ENCODE data around the gene HABP2.

HABP2 gene

GRCh38 chr10:113516061-113516460, 36.8 kb upstream of the HABP2 start:
- no peak for DNase-seq (ENCODE audit: insufficient read length, low spot score)
- FAIRE-seq = no peak
- TF ChIP-seq, protein P1, sequence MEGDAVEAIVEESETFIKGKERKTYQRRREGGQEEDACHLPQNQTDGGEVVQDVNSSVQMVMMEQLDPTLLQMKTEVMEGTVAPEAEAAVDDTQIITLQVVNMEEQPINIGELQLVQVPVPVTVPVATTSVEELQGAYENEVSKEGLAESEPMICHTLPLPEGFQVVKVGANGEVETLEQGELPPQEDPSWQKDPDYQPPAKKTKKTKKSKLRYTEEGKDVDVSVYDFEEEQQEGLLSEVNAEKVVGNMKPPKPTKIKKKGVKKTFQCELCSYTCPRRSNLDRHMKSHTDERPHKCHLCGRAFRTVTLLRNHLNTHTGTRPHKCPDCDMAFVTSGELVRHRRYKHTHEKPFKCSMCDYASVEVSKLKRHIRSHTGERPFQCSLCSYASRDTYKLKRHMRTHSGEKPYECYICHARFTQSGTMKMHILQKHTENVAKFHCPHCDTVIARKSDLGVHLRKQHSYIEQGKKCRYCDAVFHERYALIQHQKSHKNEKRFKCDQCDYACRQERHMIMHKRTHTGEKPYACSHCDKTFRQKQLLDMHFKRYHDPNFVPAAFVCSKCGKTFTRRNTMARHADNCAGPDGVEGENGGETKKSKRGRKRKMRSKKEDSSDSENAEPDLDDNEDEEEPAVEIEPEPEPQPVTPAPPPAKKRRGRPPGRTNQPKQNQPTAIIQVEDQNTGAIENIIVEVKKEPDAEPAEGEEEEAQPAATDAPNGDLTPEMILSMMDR (IDR thresholded peaks at IDR 0.05; ENCODE audit: insufficient read depth, missing control alignments) = no peak

GRCh38 chr10:113517165-113517900, 35.5 kb upstream of the HABP2 start:
- TF ChIP-seq, protein P1 (IDR thresholded peaks at IDR 0.05; ENCODE audit: insufficient read depth, missing control alignments) = no peak
- FAIRE-seq = no peak

GRCh38 chr10:113517901-113518260, 35.0 kb upstream of the HABP2 start:
- TF ChIP-seq, protein P1 (IDR thresholded peaks at IDR 0.05; ENCODE audit: insufficient read depth, missing control alignments) = no peak
- DNase-seq (ENCODE audit: insufficient read length, low spot score) (no peak), FAIRE-seq (no peak)

More at GRCh38 chr10:113517165-113517900, 35.5 kb upstream of the HABP2 start:
- DNase-seq (ENCODE audit: insufficient read length, low spot score) = no peak

GRCh38 chr10:113518415-113518814, 34.4 kb upstream of the HABP2 start:
- TF ChIP-seq, protein P1 (IDR thresholded peaks at IDR 0.05; ENCODE audit: insufficient read depth, missing control alignments) = no peak
- no peak for DNase-seq (ENCODE audit: insufficient read length, low spot score)
- FAIRE-seq = no peak

DNA sequence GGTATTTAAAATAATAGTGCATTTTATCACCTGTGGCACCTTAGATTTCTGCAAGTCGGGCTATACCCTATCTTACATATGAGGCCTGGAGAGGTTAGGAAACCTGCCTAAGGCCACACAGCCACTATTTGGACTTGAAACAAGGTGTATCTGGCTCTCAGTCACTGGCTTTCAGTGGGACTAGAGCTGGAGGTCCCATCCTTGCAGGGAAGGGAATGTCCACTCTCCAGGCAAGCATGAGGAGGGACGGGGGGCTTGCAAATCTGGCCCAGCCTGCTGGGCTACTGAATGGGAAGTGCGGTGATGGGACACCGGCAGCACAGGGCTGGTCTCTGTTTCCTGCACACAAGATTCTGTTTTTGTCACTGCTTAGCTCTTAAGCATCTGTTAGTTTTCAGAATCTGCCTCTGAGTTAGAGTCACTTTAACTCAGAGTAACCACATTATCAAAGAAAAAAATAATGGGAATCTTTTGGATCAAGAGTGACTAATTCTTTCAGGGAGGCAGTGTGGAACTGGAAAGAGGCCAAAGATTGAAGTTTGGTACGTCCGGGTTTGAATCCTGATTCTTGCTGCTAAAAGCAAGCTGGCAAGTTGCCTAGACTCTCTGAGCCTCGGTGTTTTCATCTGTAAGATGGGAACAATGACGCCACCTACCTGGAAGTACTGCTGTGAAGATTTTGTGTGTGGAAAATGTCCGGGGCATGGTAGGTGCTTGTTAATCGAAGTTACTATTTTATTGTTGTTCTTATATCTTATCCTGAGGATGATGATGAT, 33.8 kb upstream of the HABP2 start:
- FAIRE-seq (no peak), DNase-seq (ENCODE audit: insufficient read length, low spot score) (no peak)
- TF ChIP-seq, protein P1 (IDR thresholded peaks at IDR 0.05; ENCODE audit: insufficient read depth, missing control alignments) = no peak

DNA sequence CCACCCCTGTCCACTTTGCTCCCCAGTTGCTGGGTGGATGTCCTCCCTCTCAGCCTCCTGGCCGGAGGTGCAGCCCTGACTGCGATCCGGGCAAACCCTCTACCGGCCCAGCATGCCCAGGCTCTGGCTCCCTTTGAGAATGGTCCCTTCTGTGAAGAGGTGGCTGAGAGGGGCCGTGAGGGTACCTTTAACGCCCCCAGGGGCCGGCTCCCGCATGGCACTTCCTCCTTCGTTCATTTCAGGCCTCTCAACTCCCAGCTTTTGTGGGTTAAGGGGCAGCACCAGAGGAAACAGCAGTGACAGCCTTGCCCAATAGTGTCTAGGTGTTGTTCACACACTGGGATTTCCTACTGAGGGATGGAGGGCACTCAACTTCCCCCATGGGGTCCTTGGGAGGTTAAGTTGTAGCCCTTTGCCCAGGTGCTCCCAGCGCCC, 33.2 kb upstream of the HABP2 start:
- TF ChIP-seq, protein P1 (IDR thresholded peaks at IDR 0.05; ENCODE audit: insufficient read depth, missing control alignments) = no peak
- DNase-seq (ENCODE audit: insufficient read length, low spot score) = no peak
- no peak for FAIRE-seq

DNA sequence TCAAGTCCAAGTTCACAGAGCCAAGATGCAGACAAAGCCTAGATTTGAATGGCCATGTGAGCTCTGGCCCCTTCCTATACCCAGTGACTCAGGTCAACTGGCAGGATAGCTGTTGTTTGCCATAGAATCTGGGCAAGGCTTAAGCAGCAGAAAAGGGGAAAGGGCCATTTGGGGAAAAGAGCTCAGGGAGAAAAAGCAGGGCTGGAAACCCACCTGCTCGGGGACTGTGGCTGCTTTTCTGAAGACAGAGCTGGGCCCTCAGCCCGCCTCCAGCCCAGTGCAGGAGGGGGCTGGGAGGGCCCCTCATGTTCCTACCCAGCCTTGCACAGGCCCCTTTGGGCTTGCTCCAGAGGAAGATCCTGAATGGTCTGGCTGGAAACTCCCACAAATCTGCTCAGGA, 32.6 kb upstream of the HABP2 start:
- FAIRE-seq (no peak), DNase-seq (ENCODE audit: insufficient read length, low spot score) (no peak)
- TF ChIP-seq, protein P1 (IDR thresholded peaks at IDR 0.05; ENCODE audit: insufficient read depth, missing control alignments) = no peak

Data from D721Med (cell line).